ENCODE results near the gene HOXB6.

The HOXB6 gene

GRCh38 chr17:48598736-48599135 lies 6.0 kb downstream of the HOXB6 start:
- FAIRE-seq (no peak), DNase-seq (ENCODE audit: insufficient read length, low spot score) (no peak)
- no peak for TF ChIP-seq CTCF (IDR thresholded peaks at IDR 0.05; ENCODE audit: insufficient read depth, missing control alignments)

DNA sequence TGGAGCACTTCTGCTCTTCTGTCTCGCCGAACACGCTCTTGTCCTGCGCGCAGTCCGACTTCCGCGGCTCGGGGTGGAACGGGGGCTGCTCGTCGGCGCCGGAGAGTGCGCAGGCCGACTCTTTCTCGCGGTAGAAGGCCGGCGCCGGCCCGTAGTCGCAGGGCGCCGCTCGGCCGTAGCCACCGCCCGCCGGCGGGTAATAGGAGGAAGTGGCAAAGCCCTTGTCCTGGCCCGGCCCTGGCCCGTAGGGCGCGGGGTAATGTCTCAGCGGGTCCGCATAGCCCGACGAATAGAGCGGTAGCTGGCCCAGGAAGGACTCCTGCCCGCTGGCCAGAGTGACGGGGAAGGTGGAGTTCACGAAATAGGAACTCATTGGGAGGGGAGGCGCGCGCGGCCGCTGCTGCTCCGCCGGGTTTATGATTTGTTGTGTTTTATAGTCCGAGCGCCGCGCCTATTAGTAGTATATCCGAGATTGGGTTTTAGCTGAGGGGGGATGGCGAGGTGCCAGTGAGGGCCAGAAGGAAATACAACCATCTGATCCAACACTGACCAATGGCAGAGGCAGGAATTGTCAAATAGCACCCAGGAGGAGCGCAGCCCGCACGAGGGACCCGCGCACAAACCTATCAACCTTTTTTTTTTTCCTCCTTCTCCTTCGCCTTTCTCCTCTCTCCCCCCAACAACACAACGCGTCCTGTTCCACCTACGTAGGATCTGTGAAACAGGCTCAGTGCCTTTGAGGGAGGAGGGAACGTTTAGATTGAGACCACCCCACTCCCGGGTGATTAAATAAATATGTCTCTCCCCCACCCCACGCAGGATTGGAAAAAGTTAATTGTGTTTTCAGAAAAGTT lies 6.8 kb downstream of the HOXB6 start:
- DNase-seq (ENCODE audit: insufficient read length, low spot score) (no peak), FAIRE-seq (no peak)
- TF ChIP-seq CTCF (IDR thresholded peaks at IDR 0.05; ENCODE audit: insufficient read depth, missing control alignments), result no peak

GRCh38 chr17:48597528-48597777 lies 7.3 kb downstream of the HOXB6 start:
- TF ChIP-seq CTCF (IDR thresholded peaks at IDR 0.05; ENCODE audit: insufficient read depth, missing control alignments), result no peak
- DNase-seq (ENCODE audit: insufficient read length, low spot score) (no peak), FAIRE-seq (no peak)

GRCh38 chr17:48596735-48597527 lies 7.9 kb downstream of the HOXB6 start:
- FAIRE-seq (no peak), DNase-seq (ENCODE audit: insufficient read length, low spot score) (no peak)

DNA sequence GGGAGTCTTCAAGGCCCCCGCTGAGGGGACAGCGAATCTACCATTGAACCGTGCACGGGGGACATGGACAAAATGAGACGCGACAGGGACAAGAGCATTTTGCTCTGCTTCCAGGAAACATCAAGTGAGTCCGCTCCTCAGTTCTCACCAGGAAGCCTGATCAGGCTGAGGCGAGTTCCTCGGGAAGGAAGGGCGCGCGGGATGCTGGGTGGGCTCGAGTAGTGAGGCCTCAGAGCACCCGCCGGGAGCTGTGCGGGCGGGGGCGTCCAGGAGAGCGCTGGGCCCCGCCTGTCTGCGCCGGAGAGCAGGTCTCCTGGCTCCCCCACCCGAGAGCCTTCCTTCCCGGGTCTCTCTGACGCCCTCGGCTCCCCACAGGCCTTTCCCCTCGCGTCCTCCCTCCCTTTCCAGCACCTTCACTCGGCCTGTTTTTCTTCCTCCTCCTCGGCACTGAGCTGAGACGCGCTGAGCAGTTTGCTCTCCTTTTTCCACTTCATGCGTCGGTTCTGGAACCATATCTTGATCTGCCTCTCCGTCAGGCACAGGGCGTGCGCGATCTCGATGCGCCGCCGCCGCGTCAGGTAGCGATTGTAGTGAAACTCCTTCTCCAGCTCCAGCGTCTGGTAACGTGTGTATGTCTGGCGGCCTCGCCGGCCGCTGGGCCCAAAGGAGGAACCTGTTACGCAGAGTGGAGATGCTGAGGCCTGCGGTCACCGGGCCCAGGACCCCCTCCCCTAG lies 8.6 kb downstream of the HOXB6 start:
- DNase-seq (ENCODE audit: insufficient read length, low spot score), result no peak
- TF ChIP-seq CTCF (IDR thresholded peaks at IDR 0.05; ENCODE audit: insufficient read depth, missing control alignments), result no peak
- FAIRE-seq, result no peak

More at GRCh38 chr17:48596735-48597527, 7.9 kb downstream of the HOXB6 start:
- TF ChIP-seq CTCF (IDR thresholded peaks at IDR 0.05; ENCODE audit: insufficient read depth, missing control alignments), result no peak

DNA sequence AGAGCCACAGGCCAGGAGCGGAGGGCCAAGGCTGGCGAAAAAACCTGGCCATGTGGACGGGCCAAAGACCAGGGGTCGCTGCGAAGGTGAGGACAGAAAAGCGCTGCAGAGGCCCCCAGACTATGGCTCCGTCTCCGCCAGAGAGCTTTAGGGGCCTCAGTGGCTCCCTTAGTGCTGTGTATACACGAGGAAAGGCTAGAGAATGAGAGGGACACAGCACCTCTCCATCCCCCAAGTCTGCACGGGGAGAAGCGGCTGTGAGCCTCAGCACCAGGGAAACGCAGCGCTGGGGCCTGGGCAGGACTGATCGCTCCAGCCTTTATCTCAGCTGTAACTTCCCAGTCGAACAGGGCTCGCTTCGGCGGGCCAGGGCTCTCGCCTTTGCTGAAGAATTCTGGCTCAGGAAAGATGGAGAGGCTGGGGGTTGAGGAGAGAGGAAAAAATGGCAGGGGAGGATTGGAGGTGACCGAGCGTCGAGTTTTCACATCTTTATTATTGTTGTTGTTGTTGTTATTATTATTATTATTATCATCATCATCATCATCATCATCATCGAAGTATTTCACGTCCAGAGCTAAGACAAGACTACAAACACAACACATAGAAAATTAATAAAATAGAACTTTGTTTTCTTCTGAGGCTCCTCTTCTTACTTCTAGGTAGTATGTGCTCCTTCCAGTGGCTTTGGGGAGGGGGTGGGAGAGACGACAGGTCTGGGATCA lies 9.3 kb downstream of the HOXB6 start:
- DNase-seq (ENCODE audit: insufficient read length, low spot score) (no peak), FAIRE-seq (no peak)
- no peak for TF ChIP-seq CTCF (IDR thresholded peaks at IDR 0.05; ENCODE audit: insufficient read depth, missing control alignments)

Measured in D721Med (cell line).